WTC11 (cell line): ENCODE data around the gene HLA-E. TPM values are rescaled to one million over a fixed set of nuclear protein-coding genes. Genes with fewer than 3 reads are reported as not detected.
A peak's percentile ranks its signal among the peaks of the same experiment; 100 is the strongest.

Experiments used
- ATAC-seq: fragments of 200-7000 bp; cut with Tn5 transposase; 2 replicates; pipeline ENCODE4 v1.10.0; 2021; ENCODE audit warnings: mild to moderate bottlenecking, moderate library complexity
- CTCF ChIA-PET: fragments of 300-600 bp; sonication (Branson Sonifier 250); formaldehyde crosslinking; loops from one replicate; lab custom pipeline; 2021; ENCODE audit warnings: antibody characterized with exemption; lab: Charles Lee
- POLR2A ChIA-PET: fragments of 350-600 bp; sonication (Branson Sonifier 250); formaldehyde crosslinking; loops from one replicate; lab custom pipeline; 2021; ENCODE audit warnings: antibody characterized with exemption; lab: Charles Lee
- DNase-seq: peaks from one replicate; pipeline ENCODE4 v3.0.0; 2021; ENCODE audit warnings: low spot score
- H3K27ac Mint-ChIP-seq: 2 replicates; pipeline ENCODE4 v1.8.0; 2021; ENCODE audit warnings: mixed read lengths
- H3K27me3 Mint-ChIP-seq: 2 replicates; pipeline ENCODE4 v1.8.0; 2021; ENCODE audit warnings: low read depth, mild to moderate bottlenecking, moderate library complexity, mixed read lengths
- H3K36me3 Mint-ChIP-seq: 2 replicates; pipeline ENCODE4 v1.8.0; 2021; ENCODE audit warnings: mixed read lengths
- H3K4me1 Mint-ChIP-seq: 2 replicates; pipeline ENCODE4 v1.8.0; 2022; ENCODE audit warnings: mixed read lengths
- H3K4me3 Mint-ChIP-seq: 2 replicates; pipeline ENCODE4 v1.8.0; 2021; ENCODE audit warnings: mild to moderate bottlenecking, moderate library complexity, mixed read lengths
- H3K9me3 Mint-ChIP-seq: 2 replicates; pipeline ENCODE4 v1.8.0; 2021; ENCODE audit warnings: mixed read lengths
- ESRRA ChIP-seq: sonication (generic); formaldehyde crosslinking; IDR thresholded peaks from 2 replicates; pipeline ENCODE4 v1.8.1; 2022; ENCODE audit warnings: mild to moderate bottlenecking, missing genetic modification reagents, borderline replicate concordance
- FOXK1 ChIP-seq: sonication (generic); formaldehyde crosslinking; IDR thresholded peaks from 2 replicates; pipeline ENCODE4 v1.8.0; 2022; ENCODE audit warnings: mild to moderate bottlenecking, moderate library complexity, missing genetic modification reagents
- GABPB1 ChIP-seq: sonication (generic); formaldehyde crosslinking; IDR thresholded peaks from 2 replicates; pipeline ENCODE4 v1.8.1; 2023; ENCODE audit warnings: mild to moderate bottlenecking, missing genetic modification reagents
- GRHL2 ChIP-seq: fragments of 250-450 bp; sonication (Bioruptor Pico); IDR thresholded peaks from 2 replicates; pipeline ENCODE4 v1.8.0; 2022; ENCODE audit warnings: mild to moderate bottlenecking, moderate library complexity; ENCODE audit not compliant: insufficient replicate concordance, severe bottlenecking
- MYBL2 ChIP-seq: sonication (generic); formaldehyde crosslinking; IDR thresholded peaks from 2 replicates; pipeline ENCODE4 v1.8.1; 2023; ENCODE audit warnings: mild to moderate bottlenecking, moderate library complexity, missing genetic modification reagents
- NFE2L1 ChIP-seq: sonication (generic); formaldehyde crosslinking; IDR thresholded peaks from 2 replicates; pipeline ENCODE4 v1.8.1; 2023; ENCODE audit warnings: missing genetic modification reagents
- NR1H2 ChIP-seq: sonication (generic); formaldehyde crosslinking; IDR thresholded peaks from 2 replicates; pipeline ENCODE4 v1.9.0; 2021; ENCODE audit warnings: mild to moderate bottlenecking, moderate library complexity, missing genetic modification reagents
- SMAD4 ChIP-seq: sonication (generic); formaldehyde crosslinking; IDR thresholded peaks from 2 replicates; pipeline ENCODE4 v1.8.0; 2022; ENCODE audit warnings: mild to moderate bottlenecking, missing genetic modification reagents
- SOX15 ChIP-seq: fragments of 250-450 bp; sonication (Bioruptor Pico); IDR thresholded peaks from 2 replicates; pipeline ENCODE4 v1.9.0; 2021; ENCODE audit warnings: mild to moderate bottlenecking
- TEAD1 ChIP-seq: sonication (generic); formaldehyde crosslinking; IDR thresholded peaks from 2 replicates; pipeline ENCODE4 v1.8.0; 2022; ENCODE audit warnings: mild to moderate bottlenecking, missing genetic modification reagents
- ZNF263 ChIP-seq: sonication (generic); formaldehyde crosslinking; IDR thresholded peaks from 2 replicates; pipeline ENCODE4 v1.8.1; 2022; ENCODE audit warnings: low read depth, mild to moderate bottlenecking, moderate library complexity, missing genetic modification reagents
- ZNF396 ChIP-seq: fragments of 250-450 bp; sonication (Bioruptor Pico); IDR thresholded peaks from 2 replicates; pipeline ENCODE4 v1.8.0; 2021; ENCODE audit warnings: mild to moderate bottlenecking, moderate library complexity, borderline replicate concordance
- ZNF423 ChIP-seq: fragments of 250-450 bp; sonication (Bioruptor Pico); IDR thresholded peaks from 2 replicates; pipeline ENCODE4 v2.1.2; 2022; ENCODE audit warnings: mild to moderate bottlenecking, moderate library complexity
- total RNA-seq: library from RNA; stranded (reverse); gene quantifications from 3 replicates; pipeline ENCODE4 v1.2.3, GENCODE V29; 2021
- TF ChIP-seq, protein P1 (sequence below): sonication (generic); formaldehyde crosslinking; IDR thresholded peaks from 2 replicates; pipeline ENCODE4 v1.8.1; 2022; ENCODE audit warnings: mild to moderate bottlenecking, missing genetic modification reagents, moderate library complexity, borderline replicate concordance
- TF ChIP-seq, protein P2 (sequence below): fragments of 200-600 bp; IDR thresholded peaks from 2 replicates; pipeline ENCODE4 v1.8.0; 2022; ENCODE audit warnings: antibody characterized with exemption
- TF ChIP-seq, protein P3 (sequence below): fragments of 250-450 bp; sonication (Bioruptor Pico); IDR thresholded peaks from 2 replicates; pipeline ENCODE4 v1.9.0; 2021; ENCODE audit warnings: mild to moderate bottlenecking
- TF ChIP-seq, protein P4 (sequence below): sonication (generic); formaldehyde crosslinking; IDR thresholded peaks from 2 replicates; pipeline ENCODE4 v1.8.0; 2023; ENCODE audit warnings: missing genetic modification reagents, mild to moderate bottlenecking, borderline replicate concordance
- TF ChIP-seq, protein P5 (sequence below): sonication (generic); formaldehyde crosslinking; IDR thresholded peaks from 2 replicates; pipeline ENCODE4 v1.8.1; 2023; ENCODE audit warnings: mild to moderate bottlenecking, missing genetic modification reagents, borderline replicate concordance

Gene HLA-E
- total RNA-seq, 1 experiment from 2014 or later = 44.7 TPM

DNA sequence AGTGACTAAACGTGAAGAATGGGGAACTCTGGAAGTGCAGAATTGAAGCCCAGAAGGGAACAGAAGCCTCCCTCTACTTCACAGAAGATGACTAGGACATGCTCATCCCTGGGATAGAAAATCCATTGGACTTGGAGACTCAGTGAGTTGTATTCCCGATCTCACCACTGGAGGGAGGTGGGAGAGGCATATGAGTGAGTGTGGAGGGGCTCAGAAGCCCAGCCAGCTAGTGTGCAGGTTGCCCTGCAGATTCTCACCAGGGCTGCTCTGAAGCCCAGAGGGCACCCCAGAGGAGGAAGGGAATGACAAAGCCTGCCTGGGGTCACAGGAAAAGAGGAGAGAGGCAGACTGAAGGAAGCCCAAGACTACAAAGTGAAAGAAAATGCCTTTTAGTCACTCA is 42.1 kb upstream of the HLA-E start:
- DNase-seq (peak; percentile 75), ATAC-seq (peak; percentile 98)
- no peak overlapping the region for H3K4me3 Mint-ChIP-seq
- CTCF ChIA-PET = interaction anchor here (0.6 to 1.8 kb wide), 6 partner anchors 17 to 124 kb away, joined by 3 to 4 read pairs (median 4); partner anchors contain the start of gene ABCF1
- POLR2A ChIA-PET = no interaction called here
- H3K27me3 Mint-ChIP-seq = peaks cover 86% of the 10 kb centered on the region
- no peaks in the 10 kb centered on the region for H3K36me3 Mint-ChIP-seq
- H3K4me1 Mint-ChIP-seq = peaks cover 15% of the 10 kb centered on the region
- H3K27ac Mint-ChIP-seq = no peak overlapping the region
- TF ChIP-seq GRHL2 (CRISPR knock-in tag) (no peak), ZNF396 (CRISPR knock-in tag) (no peak), ZNF423 (peak; percentile 43; the same call in 1 of the 2 replicates)
- TF ChIP-seq, protein P1, sequence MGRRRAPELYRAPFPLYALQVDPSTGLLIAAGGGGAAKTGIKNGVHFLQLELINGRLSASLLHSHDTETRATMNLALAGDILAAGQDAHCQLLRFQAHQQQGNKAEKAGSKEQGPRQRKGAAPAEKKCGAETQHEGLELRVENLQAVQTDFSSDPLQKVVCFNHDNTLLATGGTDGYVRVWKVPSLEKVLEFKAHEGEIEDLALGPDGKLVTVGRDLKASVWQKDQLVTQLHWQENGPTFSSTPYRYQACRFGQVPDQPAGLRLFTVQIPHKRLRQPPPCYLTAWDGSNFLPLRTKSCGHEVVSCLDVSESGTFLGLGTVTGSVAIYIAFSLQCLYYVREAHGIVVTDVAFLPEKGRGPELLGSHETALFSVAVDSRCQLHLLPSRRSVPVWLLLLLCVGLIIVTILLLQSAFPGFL (CRISPR knock-in tag) = no peak
- TF ChIP-seq, protein P2, sequence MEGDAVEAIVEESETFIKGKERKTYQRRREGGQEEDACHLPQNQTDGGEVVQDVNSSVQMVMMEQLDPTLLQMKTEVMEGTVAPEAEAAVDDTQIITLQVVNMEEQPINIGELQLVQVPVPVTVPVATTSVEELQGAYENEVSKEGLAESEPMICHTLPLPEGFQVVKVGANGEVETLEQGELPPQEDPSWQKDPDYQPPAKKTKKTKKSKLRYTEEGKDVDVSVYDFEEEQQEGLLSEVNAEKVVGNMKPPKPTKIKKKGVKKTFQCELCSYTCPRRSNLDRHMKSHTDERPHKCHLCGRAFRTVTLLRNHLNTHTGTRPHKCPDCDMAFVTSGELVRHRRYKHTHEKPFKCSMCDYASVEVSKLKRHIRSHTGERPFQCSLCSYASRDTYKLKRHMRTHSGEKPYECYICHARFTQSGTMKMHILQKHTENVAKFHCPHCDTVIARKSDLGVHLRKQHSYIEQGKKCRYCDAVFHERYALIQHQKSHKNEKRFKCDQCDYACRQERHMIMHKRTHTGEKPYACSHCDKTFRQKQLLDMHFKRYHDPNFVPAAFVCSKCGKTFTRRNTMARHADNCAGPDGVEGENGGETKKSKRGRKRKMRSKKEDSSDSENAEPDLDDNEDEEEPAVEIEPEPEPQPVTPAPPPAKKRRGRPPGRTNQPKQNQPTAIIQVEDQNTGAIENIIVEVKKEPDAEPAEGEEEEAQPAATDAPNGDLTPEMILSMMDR = peak; percentile 46; the same call in 1 of the 2 replicates
- TF ChIP-seq, protein P3, sequence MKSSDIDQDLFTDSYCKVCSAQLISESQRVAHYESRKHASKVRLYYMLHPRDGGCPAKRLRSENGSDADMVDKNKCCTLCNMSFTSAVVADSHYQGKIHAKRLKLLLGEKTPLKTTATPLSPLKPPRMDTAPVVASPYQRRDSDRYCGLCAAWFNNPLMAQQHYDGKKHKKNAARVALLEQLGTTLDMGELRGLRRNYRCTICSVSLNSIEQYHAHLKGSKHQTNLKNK (CRISPR knock-in tag) = no peak
- TF ChIP-seq, all 79 proteins: peak for 2
- no peaks in the 10 kb centered on the region for H3K9me3 Mint-ChIP-seq

DNA sequence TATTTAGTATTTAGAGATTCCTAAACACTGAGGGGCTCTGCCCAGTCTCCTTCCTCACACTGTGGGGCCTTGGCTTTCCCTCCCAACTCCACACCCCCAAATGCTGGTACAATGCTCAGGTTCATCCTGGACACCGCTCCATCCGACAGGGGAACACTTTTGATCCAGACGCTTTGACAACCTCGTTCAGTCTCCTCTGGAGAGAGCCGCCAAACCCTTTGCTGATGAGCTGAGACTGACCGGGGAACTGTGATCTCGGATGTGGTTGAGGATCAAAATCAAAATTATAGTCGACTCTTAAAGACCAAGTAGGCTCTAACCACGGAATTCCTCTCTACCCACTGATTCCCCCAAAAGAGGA is 38.8 kb upstream of the HLA-E start:
- Mint-ChIP-seq H3K9me3 (no peaks in the 10 kb centered on the region), H3K27me3 (peaks cover 83% of the 10 kb centered on the region), H3K4me3 (0 out of 2 replicates have a peak overlapping the region, but pooled peaks have one; percentile 4), H3K27ac (no peak overlapping the region), H3K36me3 (no peaks in the 10 kb centered on the region), H3K4me1 (peaks cover 12% of the 10 kb centered on the region)
- POLR2A ChIA-PET = no interaction called here
- ATAC-seq (no peak), DNase-seq (no peak)
- CTCF ChIA-PET = interaction anchor here (0.6 to 2.2 kb wide), 11 partner anchors 13 to 212 kb away, joined by 3 to 13 read pairs (median 6); no protein-coding TSS in a partner anchor
- TF ChIP-seq ZNF263 (CRISPR knock-in tag) = no peak
- TF ChIP-seq FOXK1 (CRISPR knock-in tag) = no peak
- no peak for TF ChIP-seq TEAD1
- TF ChIP-seq NR1H2 (CRISPR knock-in tag) = no peak
- no peak for TF ChIP-seq GABPB1 (CRISPR knock-in tag)
- TF ChIP-seq, protein P4, sequence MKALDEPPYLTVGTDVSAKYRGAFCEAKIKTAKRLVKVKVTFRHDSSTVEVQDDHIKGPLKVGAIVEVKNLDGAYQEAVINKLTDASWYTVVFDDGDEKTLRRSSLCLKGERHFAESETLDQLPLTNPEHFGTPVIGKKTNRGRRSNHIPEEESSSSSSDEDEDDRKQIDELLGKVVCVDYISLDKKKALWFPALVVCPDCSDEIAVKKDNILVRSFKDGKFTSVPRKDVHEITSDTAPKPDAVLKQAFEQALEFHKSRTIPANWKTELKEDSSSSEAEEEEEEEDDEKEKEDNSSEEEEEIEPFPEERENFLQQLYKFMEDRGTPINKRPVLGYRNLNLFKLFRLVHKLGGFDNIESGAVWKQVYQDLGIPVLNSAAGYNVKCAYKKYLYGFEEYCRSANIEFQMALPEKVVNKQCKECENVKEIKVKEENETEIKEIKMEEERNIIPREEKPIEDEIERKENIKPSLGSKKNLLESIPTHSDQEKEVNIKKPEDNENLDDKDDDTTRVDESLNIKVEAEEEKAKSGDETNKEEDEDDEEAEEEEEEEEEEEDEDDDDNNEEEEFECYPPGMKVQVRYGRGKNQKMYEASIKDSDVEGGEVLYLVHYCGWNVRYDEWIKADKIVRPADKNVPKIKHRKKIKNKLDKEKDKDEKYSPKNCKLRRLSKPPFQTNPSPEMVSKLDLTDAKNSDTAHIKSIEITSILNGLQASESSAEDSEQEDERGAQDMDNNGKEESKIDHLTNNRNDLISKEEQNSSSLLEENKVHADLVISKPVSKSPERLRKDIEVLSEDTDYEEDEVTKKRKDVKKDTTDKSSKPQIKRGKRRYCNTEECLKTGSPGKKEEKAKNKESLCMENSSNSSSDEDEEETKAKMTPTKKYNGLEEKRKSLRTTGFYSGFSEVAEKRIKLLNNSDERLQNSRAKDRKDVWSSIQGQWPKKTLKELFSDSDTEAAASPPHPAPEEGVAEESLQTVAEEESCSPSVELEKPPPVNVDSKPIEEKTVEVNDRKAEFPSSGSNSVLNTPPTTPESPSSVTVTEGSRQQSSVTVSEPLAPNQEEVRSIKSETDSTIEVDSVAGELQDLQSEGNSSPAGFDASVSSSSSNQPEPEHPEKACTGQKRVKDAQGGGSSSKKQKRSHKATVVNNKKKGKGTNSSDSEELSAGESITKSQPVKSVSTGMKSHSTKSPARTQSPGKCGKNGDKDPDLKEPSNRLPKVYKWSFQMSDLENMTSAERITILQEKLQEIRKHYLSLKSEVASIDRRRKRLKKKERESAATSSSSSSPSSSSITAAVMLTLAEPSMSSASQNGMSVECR = no peak

DNA sequence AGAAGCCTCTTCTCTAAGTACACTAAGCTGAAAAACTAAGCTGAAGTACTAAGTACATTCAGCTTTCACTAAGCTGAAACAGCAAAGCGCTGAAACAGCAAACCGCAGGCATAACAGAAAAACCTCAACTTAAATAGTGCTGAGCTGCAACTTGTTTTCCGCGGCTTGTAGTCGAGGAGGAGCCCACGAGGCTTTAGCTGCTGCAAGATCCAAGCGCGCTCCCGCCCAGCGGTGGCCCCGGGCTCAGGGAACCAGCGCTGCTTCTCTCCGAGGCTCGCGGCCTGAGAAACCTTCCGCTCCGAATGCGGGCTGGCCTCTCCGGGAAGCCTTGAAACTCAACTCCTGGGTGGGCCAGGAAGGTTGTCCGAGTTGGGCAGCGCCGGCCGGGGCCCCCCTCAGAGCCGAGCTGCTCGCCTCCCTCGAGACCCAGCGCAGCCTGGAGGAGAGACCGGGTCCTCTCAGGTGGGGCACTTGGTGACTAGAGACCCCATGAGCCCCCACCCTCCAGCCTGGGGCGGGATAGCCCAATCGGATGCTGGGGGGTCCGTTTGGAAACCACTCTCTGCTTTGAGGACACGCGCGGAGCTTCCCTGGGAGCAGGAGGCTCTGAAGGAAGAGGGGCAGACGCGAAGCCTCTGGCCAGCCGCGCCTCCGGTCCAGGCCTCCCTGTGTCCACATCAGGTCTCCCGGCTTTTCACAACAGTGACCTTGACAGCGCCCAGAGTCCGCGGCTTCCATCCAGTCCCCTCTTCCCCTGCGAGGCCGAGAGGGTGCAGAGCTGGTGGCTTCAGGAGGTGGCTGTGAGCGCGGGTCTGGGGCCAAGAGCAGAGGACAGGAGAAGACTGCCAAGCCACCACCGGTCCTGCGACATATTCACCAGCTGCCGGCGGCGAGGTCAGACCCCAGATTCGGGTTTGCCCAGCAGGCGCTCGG is 38.1 kb upstream of the HLA-E start:
- 0 out of 2 replicates have a peak overlapping the region, but pooled peaks have one; percentile 4 for H3K4me3 Mint-ChIP-seq
- ATAC-seq (no peak; the same call in 1 of the 2 replicates), DNase-seq (peak; percentile 59)
- ChIA-PET CTCF (interaction anchor here (0.6 to 2.2 kb wide), 13 partner anchors 13 to 701 kb away, joined by 3 to 13 read pairs (median 6); no protein-coding TSS in a partner anchor), POLR2A (no interaction called here)
- no peaks in the 10 kb centered on the region for H3K36me3 Mint-ChIP-seq
- H3K27ac Mint-ChIP-seq = no peak overlapping the region
- H3K27me3 Mint-ChIP-seq = peaks cover 83% of the 10 kb centered on the region
- no peaks in the 10 kb centered on the region for H3K9me3 Mint-ChIP-seq
- H3K4me1 Mint-ChIP-seq = peaks cover 12% of the 10 kb centered on the region
- TF ChIP-seq NFE2L1 (CRISPR knock-in tag) = no peak
- TF ChIP-seq SOX15 (CRISPR knock-in tag) = no peak
- no peak for TF ChIP-seq MYBL2 (CRISPR knock-in tag)
- TF ChIP-seq, protein P5, sequence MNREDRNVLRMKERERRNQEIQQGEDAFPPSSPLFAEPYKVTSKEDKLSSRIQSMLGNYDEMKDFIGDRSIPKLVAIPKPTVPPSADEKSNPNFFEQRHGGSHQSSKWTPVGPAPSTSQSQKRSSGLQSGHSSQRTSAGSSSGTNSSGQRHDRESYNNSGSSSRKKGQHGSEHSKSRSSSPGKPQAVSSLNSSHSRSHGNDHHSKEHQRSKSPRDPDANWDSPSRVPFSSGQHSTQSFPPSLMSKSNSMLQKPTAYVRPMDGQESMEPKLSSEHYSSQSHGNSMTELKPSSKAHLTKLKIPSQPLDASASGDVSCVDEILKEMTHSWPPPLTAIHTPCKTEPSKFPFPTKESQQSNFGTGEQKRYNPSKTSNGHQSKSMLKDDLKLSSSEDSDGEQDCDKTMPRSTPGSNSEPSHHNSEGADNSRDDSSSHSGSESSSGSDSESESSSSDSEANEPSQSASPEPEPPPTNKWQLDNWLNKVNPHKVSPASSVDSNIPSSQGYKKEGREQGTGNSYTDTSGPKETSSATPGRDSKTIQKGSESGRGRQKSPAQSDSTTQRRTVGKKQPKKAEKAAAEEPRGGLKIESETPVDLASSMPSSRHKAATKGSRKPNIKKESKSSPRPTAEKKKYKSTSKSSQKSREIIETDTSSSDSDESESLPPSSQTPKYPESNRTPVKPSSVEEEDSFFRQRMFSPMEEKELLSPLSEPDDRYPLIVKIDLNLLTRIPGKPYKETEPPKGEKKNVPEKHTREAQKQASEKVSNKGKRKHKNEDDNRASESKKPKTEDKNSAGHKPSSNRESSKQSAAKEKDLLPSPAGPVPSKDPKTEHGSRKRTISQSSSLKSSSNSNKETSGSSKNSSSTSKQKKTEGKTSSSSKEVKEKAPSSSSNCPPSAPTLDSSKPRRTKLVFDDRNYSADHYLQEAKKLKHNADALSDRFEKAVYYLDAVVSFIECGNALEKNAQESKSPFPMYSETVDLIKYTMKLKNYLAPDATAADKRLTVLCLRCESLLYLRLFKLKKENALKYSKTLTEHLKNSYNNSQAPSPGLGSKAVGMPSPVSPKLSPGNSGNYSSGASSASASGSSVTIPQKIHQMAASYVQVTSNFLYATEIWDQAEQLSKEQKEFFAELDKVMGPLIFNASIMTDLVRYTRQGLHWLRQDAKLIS (CRISPR knock-in tag) = no peak
- no peak for TF ChIP-seq SMAD4 (CRISPR knock-in tag)
- TF ChIP-seq ESRRA (CRISPR knock-in tag) = no peak
